Measurements from ENCODE around the gene CES2.
A peak's percentile ranks its signal among the peaks of the same experiment; 100 is the strongest.
"Not testable (repeated sequence)": the region's sequence is repeated elsewhere in the genome, so short reads cannot be mapped to it uniquely, and the experiment has no call there.

The CES2 gene

DNA sequence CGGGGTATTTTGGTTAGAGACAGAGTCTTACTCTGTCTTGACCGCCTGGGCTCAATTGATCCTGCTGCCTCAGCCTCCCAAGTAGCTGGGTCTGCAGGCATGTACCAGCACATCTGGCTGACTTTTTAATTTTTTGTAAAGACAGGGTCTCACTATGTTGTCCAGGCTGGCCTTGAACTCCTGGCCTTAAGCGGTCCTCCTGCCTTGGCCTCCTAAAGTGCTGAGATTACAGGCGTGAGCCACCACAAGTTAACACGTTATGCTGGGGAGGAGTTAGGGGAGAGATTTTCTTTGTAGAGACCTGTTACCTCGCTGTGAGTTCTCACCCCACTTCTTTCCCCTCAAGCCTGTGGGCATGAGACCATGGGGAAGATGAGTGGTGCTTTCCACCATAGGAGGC, 51.2 kb downstream of the CES2 start:
- DNase-seq = no peak

DNA sequence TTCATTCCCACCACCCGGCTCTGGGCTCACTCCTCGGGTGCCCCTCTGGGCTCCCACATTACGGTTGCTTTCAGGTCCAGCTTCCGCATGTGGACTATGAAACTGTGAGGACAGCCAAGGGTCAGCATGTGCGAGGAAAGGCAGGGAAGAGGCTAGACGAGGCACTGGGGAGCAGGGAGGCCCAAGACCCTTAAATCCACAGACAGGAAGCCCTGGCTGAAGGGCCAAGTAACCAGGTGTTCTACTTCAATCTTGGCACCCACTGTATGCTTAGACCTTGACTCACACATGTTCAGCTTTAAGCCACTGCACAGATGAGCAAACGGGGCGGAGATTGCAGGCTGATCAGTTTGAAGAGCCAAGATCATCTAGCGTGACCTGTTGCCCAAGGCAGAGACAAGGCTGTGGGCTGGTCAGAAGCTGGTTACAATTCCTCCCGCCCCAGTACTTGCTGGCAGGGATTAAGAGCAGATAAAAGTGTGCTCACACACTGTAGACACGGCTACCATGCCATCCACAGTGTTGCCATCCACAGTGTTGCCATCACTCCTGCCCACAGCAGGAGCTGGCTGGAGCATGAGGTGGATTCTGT, 53.0 kb downstream of the CES2 start, which contains the start of gene CES4A:
TSS of gene CES4A (plus strand) at position 393 of the 592 bp plus-strand sequence. CDS start at position 577, 184 bp downstream.
- DNase-seq = peak; percentile 85

DNA sequence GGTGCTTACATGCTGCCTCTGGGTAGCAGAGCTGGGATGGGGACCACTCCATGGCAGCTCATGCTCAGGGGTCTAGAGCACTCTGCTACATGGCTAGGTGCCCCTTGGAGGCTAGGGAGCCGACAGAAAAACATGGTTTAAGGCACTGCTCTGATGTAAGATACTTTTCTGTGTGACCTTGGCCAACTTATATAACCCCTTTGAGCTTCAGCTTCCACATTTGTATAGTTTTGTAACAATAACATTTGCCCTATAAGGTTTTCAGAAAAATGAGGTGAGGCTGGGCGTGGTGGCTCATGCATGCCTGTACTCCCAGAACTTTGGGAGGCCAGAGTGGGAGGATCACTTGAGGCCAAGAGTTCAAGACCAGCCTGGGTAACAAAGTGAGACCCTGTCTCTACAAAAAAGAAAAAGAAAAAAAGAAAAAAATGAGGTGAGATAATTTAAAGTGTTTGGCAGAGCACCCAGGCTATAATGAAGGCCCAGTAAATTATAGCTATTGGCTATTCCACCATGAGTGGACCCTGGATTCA, 56.3 kb downstream of the CES2 start:
- DNase-seq = no peak

DNA sequence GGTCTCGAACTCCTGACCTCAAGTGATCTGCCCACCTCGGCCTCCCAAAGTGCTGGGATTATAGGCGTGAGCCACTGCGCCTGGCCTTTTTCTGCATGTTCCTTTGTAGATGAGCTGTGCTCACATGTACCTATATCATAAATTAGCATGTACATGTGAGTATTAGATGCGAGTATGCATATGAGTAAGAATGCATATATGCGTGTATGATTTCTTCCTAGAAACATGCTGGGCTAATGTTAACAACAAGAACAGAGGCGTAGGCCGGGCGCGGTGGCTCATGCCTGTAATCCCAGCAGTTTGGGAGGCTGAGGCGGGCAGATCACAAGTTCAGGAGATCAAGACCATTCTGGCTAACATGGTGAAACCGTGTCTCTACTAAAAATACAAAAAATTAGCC, 58.2 kb downstream of the CES2 start:
- not testable (repeated sequence) for DNase-seq
